Measurements from ENCODE around the gene FAM110C. TPM values are rescaled to one million over a fixed set of nuclear protein-coding genes. Genes with fewer than 3 reads are reported as not detected.

Gene FAM110C
- total and polyA plus RNA-seq, 8 donors: 3.4 to 16.8 (median 11.2) TPM; not detected in 1

DNA sequence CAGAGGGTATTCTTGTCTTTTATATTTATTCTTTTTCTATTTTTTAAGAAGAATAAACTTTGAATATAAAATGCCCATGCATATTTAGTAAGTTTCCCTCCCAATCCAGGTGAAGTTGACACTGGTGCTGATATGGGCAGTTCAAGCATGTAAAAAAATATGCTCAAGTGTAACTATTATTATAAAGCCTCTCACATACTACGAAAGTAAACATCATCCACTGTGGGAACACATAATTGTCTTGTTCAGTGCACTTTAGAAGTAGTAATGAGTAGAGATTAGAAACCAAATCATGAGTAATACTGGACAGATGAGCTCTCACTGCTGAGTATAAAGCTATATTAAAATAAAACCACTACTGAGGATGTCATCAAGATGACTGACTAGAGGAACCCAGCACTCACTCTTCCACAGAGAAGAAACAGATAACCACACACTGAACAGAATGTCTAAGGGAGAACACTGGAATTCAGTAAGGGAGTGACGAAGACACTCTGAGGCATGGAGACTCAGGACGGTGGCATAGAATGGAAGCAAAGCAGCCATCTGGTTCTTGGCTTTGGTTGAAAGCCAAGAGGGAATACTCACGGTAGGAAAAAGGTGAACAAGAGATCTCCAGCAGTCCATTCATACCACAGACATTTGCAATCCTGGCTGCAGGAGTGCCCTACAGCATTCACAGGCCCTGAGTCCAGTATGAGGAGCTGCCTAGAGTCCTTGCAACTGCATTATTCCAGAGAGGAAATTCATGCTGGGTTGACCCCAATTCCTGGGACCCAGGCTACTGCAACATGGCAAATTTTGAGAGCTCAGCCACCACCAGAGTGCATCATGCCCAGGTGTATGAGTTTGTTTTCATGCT is 9.5 kb upstream of the FAM110C start:
- intact Hi-C loops (cut with DNase I; ENCODE audit: low total_unique reads): no loop called here
- no peak for DNase-seq
- H3K4me1 ChIP-seq: no peaks in the 10 kb centered on the region
- 67 to 79% (median 75%) methylated on average over 4 of the region's 4 CpGs for WGBS, 5 donors
- H3K9me3 ChIP-seq: peaks cover 11 to 33% (median 28%) of the 10 kb centered on the region in 4 donors
- H3K36me3 ChIP-seq: no peaks in the 10 kb centered on the region
- H3K27ac ChIP-seq: no peak overlapping the region
- H3K27me3 ChIP-seq: no peaks in the 10 kb centered on the region
- H3K4me3 ChIP-seq: no peak overlapping the region
- no peak for TF ChIP-seq POLR2AphosphoS5 (IDR thresholded peaks at IDR 0.05)
- TF ChIP-seq, protein P1, sequence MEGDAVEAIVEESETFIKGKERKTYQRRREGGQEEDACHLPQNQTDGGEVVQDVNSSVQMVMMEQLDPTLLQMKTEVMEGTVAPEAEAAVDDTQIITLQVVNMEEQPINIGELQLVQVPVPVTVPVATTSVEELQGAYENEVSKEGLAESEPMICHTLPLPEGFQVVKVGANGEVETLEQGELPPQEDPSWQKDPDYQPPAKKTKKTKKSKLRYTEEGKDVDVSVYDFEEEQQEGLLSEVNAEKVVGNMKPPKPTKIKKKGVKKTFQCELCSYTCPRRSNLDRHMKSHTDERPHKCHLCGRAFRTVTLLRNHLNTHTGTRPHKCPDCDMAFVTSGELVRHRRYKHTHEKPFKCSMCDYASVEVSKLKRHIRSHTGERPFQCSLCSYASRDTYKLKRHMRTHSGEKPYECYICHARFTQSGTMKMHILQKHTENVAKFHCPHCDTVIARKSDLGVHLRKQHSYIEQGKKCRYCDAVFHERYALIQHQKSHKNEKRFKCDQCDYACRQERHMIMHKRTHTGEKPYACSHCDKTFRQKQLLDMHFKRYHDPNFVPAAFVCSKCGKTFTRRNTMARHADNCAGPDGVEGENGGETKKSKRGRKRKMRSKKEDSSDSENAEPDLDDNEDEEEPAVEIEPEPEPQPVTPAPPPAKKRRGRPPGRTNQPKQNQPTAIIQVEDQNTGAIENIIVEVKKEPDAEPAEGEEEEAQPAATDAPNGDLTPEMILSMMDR (IDR thresholded peaks at IDR 0.05): no peak
- no peak for TF ChIP-seq EP300 (IDR thresholded peaks at IDR 0.05)
- TF ChIP-seq POLR2A (IDR thresholded peaks at IDR 0.05): no peak

DNA sequence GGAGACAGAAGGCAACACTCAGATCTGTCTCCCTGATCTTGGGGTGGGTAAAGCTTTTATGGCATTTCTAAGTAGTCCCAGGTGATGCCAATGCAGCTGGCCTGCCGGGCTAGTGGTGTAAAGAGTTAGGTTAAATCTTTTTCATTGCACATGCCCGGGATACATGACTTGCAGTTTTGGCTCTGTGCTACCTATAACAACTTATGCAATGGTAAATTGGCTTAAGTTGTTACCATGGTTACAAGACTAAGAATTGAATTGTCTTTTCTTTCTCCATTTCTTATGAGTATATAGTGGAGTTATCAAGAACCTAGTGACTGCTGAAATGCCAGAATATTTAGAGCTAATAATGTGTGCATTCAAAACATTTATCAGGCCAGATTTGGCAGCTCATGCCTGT is 5.3 kb upstream of the FAM110C start:
- TF ChIP-seq POLR2A (IDR thresholded peaks at IDR 0.05) (no peak), EP300 (IDR thresholded peaks at IDR 0.05) (no peak), POLR2AphosphoS5 (IDR thresholded peaks at IDR 0.05) (no peak)
- TF ChIP-seq, protein P1 (IDR thresholded peaks at IDR 0.05): no peak
- H3K36me3 ChIP-seq: no peaks in the 10 kb centered on the region
- 77 to 90% (median 78%) methylated on average over 2 of the region's 2 CpGs for WGBS, 5 donors
- DNase-seq: no peak
- H3K27me3 ChIP-seq: peaks cover 0 to 13% (median 3%) of the 10 kb centered on the region in 3 donors
- intact Hi-C loops (cut with DNase I; ENCODE audit: low total_unique reads): no loop called here
- H3K27ac ChIP-seq: no peak overlapping the region
- peaks cover 0 to 1% (median 0%) of the 10 kb centered on the region in 4 donors for H3K9me3 ChIP-seq
- peaks cover 0 to 14% (median 12%) of the 10 kb centered on the region in 4 donors for H3K4me1 ChIP-seq
- H3K4me3 ChIP-seq: no peak overlapping the region

DNA sequence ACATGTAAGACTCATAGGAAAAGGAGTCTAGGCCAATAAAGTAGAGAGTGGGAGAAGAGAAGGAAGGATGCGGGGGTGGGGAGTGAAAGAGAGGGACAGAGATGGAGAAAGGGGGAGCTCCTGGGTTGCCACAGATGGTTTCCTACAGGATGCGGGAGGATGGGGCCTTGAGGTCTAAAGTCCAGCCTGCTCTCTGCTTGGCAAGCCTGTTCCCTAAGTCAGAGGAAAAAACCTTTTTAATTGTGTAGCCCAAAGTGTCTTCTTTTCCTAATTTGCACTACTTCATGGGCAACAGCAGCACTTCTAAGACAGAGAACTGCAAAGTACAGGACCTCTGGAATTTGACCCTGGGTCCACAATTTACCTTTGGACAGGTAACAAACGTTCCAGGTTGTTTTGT is 1.4 kb upstream of the FAM110C start:
- intact Hi-C loops (cut with DNase I; ENCODE audit: low total_unique reads): no loop called here
- Histone ChIP-seq H3K27me3 (peaks cover 0 to 36% (median 21%) of the 10 kb centered on the region in 3 donors), H3K9me3 (no peaks in the 10 kb centered on the region), H3K27ac (peak overlapping the region; percentile 85 to 94 (median 88)), H3K4me1 (peaks cover 12 to 34% (median 31%) of the 10 kb centered on the region in 4 donors), H3K4me3 (no peak overlapping the region), H3K36me3 (no peaks in the 10 kb centered on the region)
- DNase-seq: peak in 1 of 2 donors; percentile 47
- 33 to 54% (median 51%) methylated on average over 3 of the region's 3 CpGs for WGBS, 5 donors
- TF ChIP-seq, protein P1 (IDR thresholded peaks at IDR 0.05): no peak
- TF ChIP-seq POLR2AphosphoS5 (IDR thresholded peaks at IDR 0.05) (no peak), EP300 (IDR thresholded peaks at IDR 0.05) (no peak), POLR2A (IDR thresholded peaks at IDR 0.05) (no peak)

DNA sequence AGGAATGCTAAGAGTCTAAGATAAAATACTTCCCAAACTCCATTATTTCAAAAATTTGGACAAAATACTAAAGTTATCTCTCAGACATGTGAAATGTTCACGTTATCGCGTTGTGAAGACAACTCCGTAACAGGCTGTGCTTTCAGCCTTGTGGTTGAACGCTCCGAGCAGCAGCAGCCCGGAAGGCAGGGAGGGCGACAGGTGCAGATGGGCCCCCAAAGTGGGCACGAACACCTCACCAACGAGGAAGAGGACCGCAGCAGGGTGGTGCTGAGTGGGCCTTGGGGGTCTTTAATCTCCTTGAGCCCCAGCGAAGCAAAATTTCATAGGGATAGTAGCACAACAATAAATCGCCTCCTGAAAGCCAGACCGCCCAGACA is 1.0 kb upstream of the FAM110C start:
- peaks cover 12 to 38% (median 34%) of the 10 kb centered on the region in 4 donors for H3K4me1 ChIP-seq
- no peak for TF ChIP-seq POLR2A (IDR thresholded peaks at IDR 0.05)
- no peak for TF ChIP-seq EP300 (IDR thresholded peaks at IDR 0.05)
- TF ChIP-seq, protein P1 (IDR thresholded peaks at IDR 0.05): no peak
- no peak for TF ChIP-seq POLR2AphosphoS5 (IDR thresholded peaks at IDR 0.05)
- intact Hi-C loops (cut with DNase I; ENCODE audit: low total_unique reads): no loop called here
- peak overlapping the region; percentile 85 to 94 (median 88) for H3K27ac ChIP-seq
- H3K27me3 ChIP-seq: peaks cover 0 to 36% (median 21%) of the 10 kb centered on the region in 3 donors
- H3K36me3 ChIP-seq: no peaks in the 10 kb centered on the region
- H3K9me3 ChIP-seq: no peaks in the 10 kb centered on the region
- H3K4me3 ChIP-seq: peak overlapping the region; percentile 54 to 61 (median 56)
- 27 to 36% (median 30%) methylated on average over 14 of the region's 14 CpGs for WGBS, 5 donors
- DNase-seq: no peak
